SJSA1 (cell line): ENCODE data around the gene FGGY. TPM values are rescaled to one million over a fixed set of nuclear protein-coding genes. Genes with fewer than 3 reads are reported as not detected.
"Not testable (repeated sequence)": the region's sequence is repeated elsewhere in the genome, so short reads cannot be mapped to it uniquely, and the experiment has no call there.

Experiments
- DNase-seq, 2 experiments: peaks; one replicate each; pipeline ENCODE4 v3.0.0-alpha.2; 2015 to 2020; ENCODE audit warnings: low spot score in 2 of 2, low read depth in 1 of 2
- H3K27ac ChIP-seq: fragments of 250-450 bp; sonication (Bioruptor Pico); 2 replicates; pipeline ENCODE4 v1.5.1; 2020; ENCODE audit warnings: mild to moderate bottlenecking, moderate library complexity
- H3K27me3 ChIP-seq: fragments of 250-450 bp; sonication (Bioruptor Pico); replicated peaks from 2 replicates; pipeline ENCODE4 v1.5.1; 2020; ENCODE audit warnings: mild to moderate bottlenecking, moderate library complexity
- H3K36me3 ChIP-seq: fragments of 250-450 bp; sonication (Bioruptor Pico); 2 replicates; pipeline ENCODE4 v1.5.1; 2020; ENCODE audit warnings: mild to moderate bottlenecking
- H3K4me1 ChIP-seq: fragments of 250-450 bp; sonication (Bioruptor Pico); replicated peaks from 2 replicates; pipeline ENCODE4 v1.6.1; 2021; ENCODE audit warnings: mild to moderate bottlenecking
- H3K4me3 ChIP-seq: fragments of 250-450 bp; sonication (Bioruptor Pico); 2 replicates; pipeline ENCODE4 v1.5.1; 2020; ENCODE audit warnings: mild to moderate bottlenecking
- H3K9me3 ChIP-seq: fragments of 250-450 bp; sonication (Bioruptor Pico); replicated peaks from 2 replicates; pipeline ENCODE4 v1.5.1; 2020; ENCODE audit warnings: mild to moderate bottlenecking
- total RNA-seq: library from RNA; depleted of rRNA; stranded (reverse); fragments of >200 nt; shearing (Covaris generic); gene quantifications from 2 replicates; pipeline ENCODE4 v1.2.3, GENCODE V29; 2014

FGGY gene
- total RNA-seq, 1 experiment from 2014 or later = 9.0 TPM

GRCh38 chr1:59565611-59566410 is 268.9 kb downstream of the FGGY start:
- Histone ChIP-seq H3K27me3 (no peaks in the 10 kb centered on the region), H3K36me3 (no peaks in the 10 kb centered on the region), H3K9me3 (no peaks in the 10 kb centered on the region), H3K4me1 (peaks cover 22% of the 10 kb centered on the region), H3K4me3 (peak overlapping the region; percentile 9), H3K27ac (peak overlapping the region; percentile 64)
- peak; percentile 83 to 95 for DNase-seq

- H3K4me1 ChIP-seq = peaks cover 22% of the 10 kb centered on the region
- H3K4me3 ChIP-seq = no peak overlapping the region
- H3K27me3 ChIP-seq = no peaks in the 10 kb centered on the region
- no peaks in the 10 kb centered on the region for H3K9me3 ChIP-seq
- no peaks in the 10 kb centered on the region for H3K36me3 ChIP-seq
- no peak for DNase-seq
- no peak overlapping the region for H3K27ac ChIP-seq
Measured at GRCh38 chr1:59568158-59568935, 271.5 kb downstream of the FGGY start.

DNA sequence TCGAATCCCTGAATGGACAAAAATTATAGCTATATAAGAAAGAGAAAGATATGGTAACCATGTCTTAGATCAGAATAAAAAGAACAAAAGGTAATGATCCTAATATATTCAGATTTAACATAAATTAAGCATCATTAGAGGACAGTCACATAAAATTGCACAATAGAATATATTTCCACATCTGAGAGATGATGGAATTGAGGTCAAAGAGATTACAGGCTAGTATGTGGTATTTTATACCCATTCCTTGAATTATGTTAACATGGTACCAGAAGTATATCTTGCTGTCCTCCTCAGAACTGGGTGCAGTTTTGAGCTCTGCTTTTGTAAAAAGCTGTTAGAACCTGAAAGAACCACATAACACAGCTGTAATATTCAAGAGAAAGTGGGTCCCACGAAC is 272.3 kb downstream of the FGGY start:
- no peak overlapping the region for H3K4me3 ChIP-seq
- DNase-seq = no peak
- H3K9me3 ChIP-seq = no peaks in the 10 kb centered on the region
- H3K27me3 ChIP-seq = no peaks in the 10 kb centered on the region
- H3K36me3 ChIP-seq = no peaks in the 10 kb centered on the region
- peaks cover 22% of the 10 kb centered on the region for H3K4me1 ChIP-seq
- no peak overlapping the region for H3K27ac ChIP-seq

- H3K4me3 ChIP-seq = no peak overlapping the region
- DNase-seq = no peak
- H3K9me3 ChIP-seq = no peaks in the 10 kb centered on the region
- no peaks in the 10 kb centered on the region for H3K27me3 ChIP-seq
- no peaks in the 10 kb centered on the region for H3K36me3 ChIP-seq
- peaks cover 15% of the 10 kb centered on the region for H3K4me1 ChIP-seq
- H3K27ac ChIP-seq = no peak overlapping the region
Measured at GRCh38 chr1:59570524-59570923, 273.6 kb downstream of the FGGY start.

- Histone ChIP-seq H3K9me3 (no peaks in the 10 kb centered on the region), H3K27me3 (no peaks in the 10 kb centered on the region), H3K36me3 (no peaks in the 10 kb centered on the region), H3K27ac (no peak overlapping the region), H3K4me1 (peaks cover 6% of the 10 kb centered on the region), H3K4me3 (no peak overlapping the region)
- no peak for DNase-seq
Measured at GRCh38 chr1:59574085-59574484, 277.2 kb downstream of the FGGY start.

DNA sequence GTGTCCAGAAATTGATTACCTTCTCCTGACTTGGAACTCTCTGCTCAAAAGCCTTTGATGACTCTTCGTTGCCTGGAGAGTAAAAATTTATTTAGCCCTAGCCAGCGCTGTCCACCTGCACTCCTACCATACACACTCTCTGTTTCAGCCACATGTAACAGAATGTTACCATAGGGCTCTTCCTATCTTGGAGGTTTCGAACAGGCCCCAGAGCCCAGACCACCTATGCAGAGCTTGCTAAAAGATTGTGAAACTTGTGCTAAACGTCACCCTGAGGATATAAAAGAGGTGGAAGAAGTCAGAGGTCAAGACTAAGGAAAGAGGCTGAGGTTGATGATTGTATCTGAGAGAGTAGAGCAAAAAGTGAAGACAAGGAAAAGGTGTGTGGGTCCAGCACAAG is 280.9 kb downstream of the FGGY start:
- Histone ChIP-seq H3K4me3 (no peak overlapping the region), H3K36me3 (no peaks in the 10 kb centered on the region), H3K4me1 (no peaks in the 10 kb centered on the region), H3K9me3 (no peaks in the 10 kb centered on the region), H3K27ac (no peak overlapping the region), H3K27me3 (no peaks in the 10 kb centered on the region)
- no peak for DNase-seq

DNA sequence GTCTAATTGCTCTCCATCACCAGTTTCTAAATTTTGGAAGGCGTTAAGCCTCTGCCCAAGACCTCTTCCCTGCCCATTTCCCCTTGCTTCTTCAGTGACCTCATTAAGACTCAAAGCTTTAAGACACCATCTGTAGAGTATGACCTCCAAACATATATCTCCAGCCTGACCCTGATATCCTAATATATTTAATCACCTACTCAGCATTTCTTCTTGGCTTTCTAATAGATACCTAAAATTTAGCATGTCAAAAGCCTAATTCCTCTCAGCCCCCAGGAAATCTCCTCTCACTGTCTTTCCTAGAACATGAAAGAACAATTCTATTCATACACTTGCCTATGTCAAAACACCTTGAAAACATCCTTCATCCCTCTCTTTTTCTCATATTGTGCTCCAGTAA is 282.3 kb downstream of the FGGY start:
- Histone ChIP-seq H3K9me3 (no peaks in the 10 kb centered on the region), H3K4me3 (no peak overlapping the region), H3K4me1 (no peaks in the 10 kb centered on the region), H3K27me3 (no peaks in the 10 kb centered on the region), H3K27ac (no peak overlapping the region), H3K36me3 (no peaks in the 10 kb centered on the region)
- no peak for DNase-seq

DNA sequence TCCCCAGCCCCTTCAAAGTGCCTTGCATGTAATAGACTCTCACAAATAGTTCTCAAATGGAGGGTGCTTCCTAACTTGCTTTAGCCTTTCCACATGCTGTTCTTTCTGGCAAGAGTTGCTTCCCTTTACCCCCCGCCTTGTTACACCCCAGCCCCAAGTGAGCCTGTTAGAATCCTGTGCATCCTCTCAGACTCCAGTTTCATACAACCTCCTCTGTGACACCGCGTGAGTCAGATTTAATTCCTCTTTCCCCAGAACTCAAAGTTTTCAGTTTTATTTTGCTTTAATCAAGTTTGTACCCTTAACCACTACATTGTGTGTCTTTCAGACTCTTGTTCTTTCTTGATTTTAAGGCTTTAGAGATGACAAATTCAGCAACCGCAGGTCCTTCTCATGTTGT is 283.4 kb downstream of the FGGY start:
- Histone ChIP-seq H3K9me3 (no peaks in the 10 kb centered on the region), H3K27ac (no peak overlapping the region), H3K4me1 (no peaks in the 10 kb centered on the region), H3K27me3 (no peaks in the 10 kb centered on the region), H3K4me3 (no peak overlapping the region), H3K36me3 (no peaks in the 10 kb centered on the region)
- DNase-seq = no peak

GRCh38 chr1:59592410-59592809 is 295.5 kb downstream of the FGGY start:
- H3K36me3 ChIP-seq, H3K27me3 ChIP-seq, H3K9me3 ChIP-seq, H3K27ac ChIP-seq, DNase-seq, H3K4me3 ChIP-seq: not testable (repeated sequence)
- peaks cover 36% of the 10 kb centered on the region for H3K4me1 ChIP-seq

GRCh38 chr1:59592924-59593323 is 296.0 kb downstream of the FGGY start:
- no peak overlapping the region for H3K27ac ChIP-seq
- no peak overlapping the region for H3K4me3 ChIP-seq
- DNase-seq = no peak
- peaks cover 41% of the 10 kb centered on the region for H3K4me1 ChIP-seq
- H3K9me3 ChIP-seq = no peaks in the 10 kb centered on the region
- no peaks in the 10 kb centered on the region for H3K27me3 ChIP-seq
- no peaks in the 10 kb centered on the region for H3K36me3 ChIP-seq

GRCh38 chr1:59593798-59594790 is 297.2 kb downstream of the FGGY start:
- no peak overlapping the region for H3K4me3 ChIP-seq
- H3K27me3 ChIP-seq = no peaks in the 10 kb centered on the region
- no peak overlapping the region; the same call in 1 of the 2 replicates for H3K27ac ChIP-seq
- H3K4me1 ChIP-seq = peaks cover 53% of the 10 kb centered on the region
- H3K9me3 ChIP-seq = no peaks in the 10 kb centered on the region
- no peak for DNase-seq
- H3K36me3 ChIP-seq = no peaks in the 10 kb centered on the region

- H3K27ac ChIP-seq = peak overlapping the region; percentile 93
Measured at GRCh38 chr1:59595774-59596173, 298.9 kb downstream of the FGGY start.

DNA sequence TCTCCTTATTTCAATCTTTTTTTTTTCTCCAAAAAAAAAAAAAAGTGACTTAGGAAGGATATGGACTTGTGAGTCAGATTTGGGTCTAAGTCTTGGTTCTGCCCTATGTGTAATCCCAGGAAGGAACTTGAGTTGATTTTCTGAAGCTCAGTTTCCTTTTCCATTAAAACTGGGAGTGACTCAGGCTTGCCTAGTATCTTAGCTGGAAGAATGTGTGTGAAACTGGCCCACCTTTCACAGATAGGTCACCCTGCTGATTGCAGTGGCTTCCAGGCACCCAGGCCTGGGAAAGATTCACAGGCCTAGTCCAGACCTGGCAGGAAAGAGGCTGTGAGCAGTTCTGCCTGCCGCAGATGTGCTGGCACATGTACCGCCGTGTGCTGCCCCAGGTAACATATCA is 299.5 kb downstream of the FGGY start:
- no peaks in the 10 kb centered on the region for H3K27me3 ChIP-seq
- H3K4me1 ChIP-seq = peaks cover 76% of the 10 kb centered on the region
- H3K4me3 ChIP-seq = no peak overlapping the region
- no peaks in the 10 kb centered on the region for H3K36me3 ChIP-seq
- H3K27ac ChIP-seq = peak overlapping the region; percentile 93
- H3K9me3 ChIP-seq = no peaks in the 10 kb centered on the region
- peak; percentile 57 to 79 for DNase-seq

More at GRCh38 chr1:59595774-59596173, 298.9 kb downstream of the FGGY start:
- Histone ChIP-seq H3K36me3 (no peaks in the 10 kb centered on the region), H3K9me3 (no peaks in the 10 kb centered on the region), H3K4me3 (no peak overlapping the region), H3K27me3 (no peaks in the 10 kb centered on the region), H3K4me1 (peaks cover 69% of the 10 kb centered on the region)
- peak; percentile 65 to 83 for DNase-seq
